ENCODE results near the gene NCKAP5. TPM values are rescaled to one million over a fixed set of nuclear protein-coding genes. Genes with fewer than 3 reads are reported as not detected.

Gene NCKAP5
- total and polyA plus RNA-seq, 9 donors = 0.80 to 2.7 (median 2.2) TPM

GRCh38 chr2:133598769-133599168 is 30.5 kb upstream of the NCKAP5 start:
- Histone ChIP-seq H3K27me3 (no peaks in the 10 kb centered on the region), H3K4me1 (ENCODE audit: insufficient read depth) (no peaks in the 10 kb centered on the region), H3K4me3 (no peak overlapping the region), H3K27ac (no peak overlapping the region), H3K9me3 (no peaks in the 10 kb centered on the region), H3K36me3 (no peaks in the 10 kb centered on the region)
- no peak for TF ChIP-seq EP300 (IDR thresholded peaks at IDR 0.05)
- TF ChIP-seq CTCF (IDR thresholded peaks at IDR 0.05) = no peak
- TF ChIP-seq POLR2A (IDR thresholded peaks at IDR 0.05) = no peak
- DNase-seq = no peak
- intact Hi-C loops (cut with DNase I) = no loop called here
- whole genome bisulfite sequencing, 3 donors = 68 to 73% (median 70%) methylated on average over 2 of the region's 2 CpGs

GRCh38 chr2:133596701-133597393 is 28.6 kb upstream of the NCKAP5 start:
- TF ChIP-seq EP300 (IDR thresholded peaks at IDR 0.05) = no peak
- TF ChIP-seq POLR2A (IDR thresholded peaks at IDR 0.05) = no peak
- TF ChIP-seq CTCF (IDR thresholded peaks at IDR 0.05) = no peak
- H3K36me3 ChIP-seq = no peaks in the 10 kb centered on the region
- no peaks in the 10 kb centered on the region for H3K4me1 ChIP-seq (ENCODE audit: insufficient read depth)
- no peaks in the 10 kb centered on the region for H3K9me3 ChIP-seq
- H3K4me3 ChIP-seq = no peak overlapping the region
- H3K27ac ChIP-seq = no peak overlapping the region
- 73 to 91% (median 79%) methylated on average over 4 of the region's 4 CpGs for WGBS, 3 donors
- no peaks in the 10 kb centered on the region for H3K27me3 ChIP-seq
- intact Hi-C loops (cut with DNase I) = no loop called here
- DNase-seq = no peak

- WGBS, 3 donors = 4 to 6% (median 5%) methylated on average over 4 of the region's 4 CpGs
- DNase-seq = peak in 1 of 5 donors; percentile 18
- intact Hi-C loops (cut with DNase I) = no loop called here
- no peaks in the 10 kb centered on the region for H3K36me3 ChIP-seq
- no peak overlapping the region for H3K4me3 ChIP-seq
- no peaks in the 10 kb centered on the region for H3K4me1 ChIP-seq (ENCODE audit: insufficient read depth)
- H3K27me3 ChIP-seq = no peaks in the 10 kb centered on the region
- H3K9me3 ChIP-seq = no peaks in the 10 kb centered on the region
- H3K27ac ChIP-seq = no peak overlapping the region
- TF ChIP-seq EP300 (IDR thresholded peaks at IDR 0.05) = no peak
- TF ChIP-seq POLR2A (IDR thresholded peaks at IDR 0.05) = no peak
- TF ChIP-seq CTCF (IDR thresholded peaks at IDR 0.05) = no peak
Measured at GRCh38 chr2:133591164-133591563, 22.9 kb upstream of the NCKAP5 start.

- Histone ChIP-seq H3K36me3 (no peaks in the 10 kb centered on the region), H3K27me3 (no peaks in the 10 kb centered on the region), H3K4me3 (no peak overlapping the region), H3K4me1 (ENCODE audit: insufficient read depth) (no peaks in the 10 kb centered on the region), H3K27ac (no peak overlapping the region), H3K9me3 (no peaks in the 10 kb centered on the region)
- TF ChIP-seq POLR2A (IDR thresholded peaks at IDR 0.05) (no peak), CTCF (IDR thresholded peaks at IDR 0.05) (no peak), EP300 (IDR thresholded peaks at IDR 0.05) (no peak)
- intact Hi-C loops (cut with DNase I) = no loop called here
- 63 to 78% (median 69%) methylated on average over 4 of the region's 4 CpGs for WGBS, 3 donors
- no peak for DNase-seq
Measured at GRCh38 chr2:133589456-133589855, 21.2 kb upstream of the NCKAP5 start.

All from ovary (tissue), 9 donors.